ENCODE measurements around the gene LACRT. TPM values are rescaled to one million over a fixed set of nuclear protein-coding genes. Genes with fewer than 3 reads are reported as not detected.

LACRT gene, protein sequence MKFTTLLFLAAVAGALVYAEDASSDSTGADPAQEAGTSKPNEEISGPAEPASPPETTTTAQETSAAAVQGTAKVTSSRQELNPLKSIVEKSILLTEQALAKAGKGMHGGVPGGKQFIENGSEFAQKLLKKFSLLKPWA
- not detected for total RNA-seq

DNA sequence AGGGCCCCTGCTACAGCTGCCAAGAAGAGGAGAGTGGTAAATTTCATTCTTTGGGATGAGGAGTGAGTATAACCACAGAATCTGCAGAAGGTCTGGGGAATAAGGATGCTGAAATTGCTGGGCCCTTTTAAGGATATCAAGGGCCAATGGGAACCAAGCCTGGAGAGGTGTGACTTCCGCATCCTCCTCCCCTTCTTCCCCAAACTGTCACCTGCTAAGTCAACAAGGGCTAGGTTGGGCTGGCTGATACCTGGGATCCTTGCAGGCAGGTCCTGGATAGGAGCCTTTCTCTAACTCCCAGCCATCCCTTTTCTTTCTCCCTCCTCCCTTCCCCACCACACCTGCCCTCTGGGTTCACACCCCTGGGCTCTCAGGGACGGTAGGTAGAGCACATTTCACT, at the start of gene LACRT:
Gene LACRT (minus strand): TSS at position 101 of the 400 bp plus-strand sequence. CDS start 54 bp downstream, at position 47.
- no peaks in the 10 kb centered on the region for H3K9me3 ChIP-seq
- no peak within 1 kb of the TSS for H3K4me3 ChIP-seq
- ATAC-seq (ENCODE audit: insufficient number of reproducible peaks, low FRiP score, low read depth) = no peak
- no peaks in the 10 kb centered on the region for H3K36me3 ChIP-seq
- no peak for DNase-seq (ENCODE audit: low spot score)
- H3K27me3 ChIP-seq (replicated peaks; ENCODE audit: insufficient read depth) = no peaks in the 10 kb centered on the region
- H3K4me1 ChIP-seq (ENCODE audit: control insufficient read depth in 1 of 2, low read depth in 2 of 2) = no peaks in the 10 kb centered on the region
- TF ChIP-seq, protein P1, sequence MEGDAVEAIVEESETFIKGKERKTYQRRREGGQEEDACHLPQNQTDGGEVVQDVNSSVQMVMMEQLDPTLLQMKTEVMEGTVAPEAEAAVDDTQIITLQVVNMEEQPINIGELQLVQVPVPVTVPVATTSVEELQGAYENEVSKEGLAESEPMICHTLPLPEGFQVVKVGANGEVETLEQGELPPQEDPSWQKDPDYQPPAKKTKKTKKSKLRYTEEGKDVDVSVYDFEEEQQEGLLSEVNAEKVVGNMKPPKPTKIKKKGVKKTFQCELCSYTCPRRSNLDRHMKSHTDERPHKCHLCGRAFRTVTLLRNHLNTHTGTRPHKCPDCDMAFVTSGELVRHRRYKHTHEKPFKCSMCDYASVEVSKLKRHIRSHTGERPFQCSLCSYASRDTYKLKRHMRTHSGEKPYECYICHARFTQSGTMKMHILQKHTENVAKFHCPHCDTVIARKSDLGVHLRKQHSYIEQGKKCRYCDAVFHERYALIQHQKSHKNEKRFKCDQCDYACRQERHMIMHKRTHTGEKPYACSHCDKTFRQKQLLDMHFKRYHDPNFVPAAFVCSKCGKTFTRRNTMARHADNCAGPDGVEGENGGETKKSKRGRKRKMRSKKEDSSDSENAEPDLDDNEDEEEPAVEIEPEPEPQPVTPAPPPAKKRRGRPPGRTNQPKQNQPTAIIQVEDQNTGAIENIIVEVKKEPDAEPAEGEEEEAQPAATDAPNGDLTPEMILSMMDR (IDR thresholded peaks at IDR 0.05) = no peak
- H3K27ac ChIP-seq = no peak within 1 kb of the TSS

DNA sequence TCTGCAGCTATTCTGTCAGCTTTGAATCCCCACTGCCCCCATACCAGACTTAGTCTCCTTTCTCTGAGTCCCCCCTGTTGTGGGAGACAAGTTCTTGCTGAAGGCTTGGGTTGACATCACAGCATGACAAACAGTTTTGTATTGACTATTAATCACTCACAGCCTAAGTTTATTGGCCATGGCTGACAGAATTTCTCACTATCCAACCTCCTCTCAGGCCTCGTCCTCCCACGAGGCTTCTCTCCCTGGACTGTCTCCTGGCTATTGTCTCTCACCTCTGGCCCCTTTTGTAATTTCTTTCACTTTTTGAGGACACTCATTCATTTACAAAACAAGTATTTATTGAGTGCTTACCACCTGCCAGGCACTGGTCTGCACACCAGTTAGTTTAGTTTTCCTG, 48.7 kb upstream of the LACRT start:
- no peak for DNase-seq (ENCODE audit: low spot score)

DNA sequence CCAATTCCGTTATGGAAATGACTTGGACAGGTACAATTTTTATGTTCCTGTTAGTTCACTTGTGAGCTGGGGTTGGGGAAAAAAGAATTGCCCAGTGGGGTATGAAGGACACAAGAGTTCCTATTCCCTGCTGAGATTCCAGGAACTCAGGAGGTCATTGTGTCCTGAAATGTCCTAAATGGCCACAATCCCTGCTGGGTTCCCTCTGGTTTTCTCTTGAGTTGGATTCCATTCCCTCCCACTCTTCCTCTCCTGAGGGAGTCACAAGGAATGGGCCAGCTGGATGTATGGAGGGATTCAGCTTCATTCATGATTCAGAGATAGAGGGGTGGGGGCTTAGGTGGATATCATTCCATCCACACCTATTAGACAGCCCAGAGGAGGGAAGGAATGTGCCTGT, 48.0 kb upstream of the LACRT start:
- H3K36me3 ChIP-seq = no peaks in the 10 kb centered on the region
- no peaks in the 10 kb centered on the region for H3K9me3 ChIP-seq
- no peaks in the 10 kb centered on the region for H3K27me3 ChIP-seq (replicated peaks; ENCODE audit: insufficient read depth)
- H3K4me3 ChIP-seq = no peak overlapping the region
- no peaks in the 10 kb centered on the region for H3K4me1 ChIP-seq (ENCODE audit: control insufficient read depth in 1 of 2, low read depth in 2 of 2)
- no peak overlapping the region for H3K27ac ChIP-seq
- TF ChIP-seq, protein P1 (IDR thresholded peaks at IDR 0.05) = no peak
- DNase-seq (ENCODE audit: low spot score) (no peak), ATAC-seq (ENCODE audit: insufficient number of reproducible peaks, low FRiP score, low read depth) (no peak)

More for the DNA sequence above, 48.7 kb upstream of the LACRT start:
- no peak for ATAC-seq (ENCODE audit: insufficient number of reproducible peaks, low FRiP score, low read depth)
- Histone ChIP-seq H3K4me1 (ENCODE audit: control insufficient read depth in 1 of 2, low read depth in 2 of 2) (no peaks in the 10 kb centered on the region), H3K4me3 (no peak overlapping the region), H3K36me3 (no peaks in the 10 kb centered on the region), H3K27me3 (replicated peaks; ENCODE audit: insufficient read depth) (no peaks in the 10 kb centered on the region), H3K27ac (no peak overlapping the region), H3K9me3 (no peaks in the 10 kb centered on the region)
- TF ChIP-seq, protein P1 (IDR thresholded peaks at IDR 0.05) = no peak

DNA sequence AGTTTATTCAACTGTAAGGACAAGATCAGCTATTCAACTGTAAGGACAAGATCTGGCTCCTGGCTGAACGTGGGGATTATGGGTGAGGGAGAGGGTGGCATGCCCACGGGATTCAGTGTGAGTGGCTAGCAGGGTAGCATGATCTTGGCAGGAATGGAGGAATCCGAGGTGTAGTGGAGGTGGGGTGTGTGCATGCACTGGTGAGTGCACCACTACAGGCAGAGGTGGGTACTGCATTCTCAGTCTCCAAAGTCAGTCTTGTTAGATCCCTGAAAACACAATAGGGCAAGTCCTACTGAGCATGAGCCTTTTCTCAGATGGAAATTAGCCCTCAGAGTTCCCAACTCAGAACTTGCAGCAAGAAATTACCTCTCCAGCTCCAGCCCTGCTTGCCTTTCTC, 45.7 kb upstream of the LACRT start:
- no peak overlapping the region for H3K27ac ChIP-seq
- H3K9me3 ChIP-seq = no peaks in the 10 kb centered on the region
- H3K36me3 ChIP-seq = no peaks in the 10 kb centered on the region
- no peak overlapping the region for H3K4me3 ChIP-seq
- DNase-seq (ENCODE audit: low spot score) (no peak), ATAC-seq (ENCODE audit: insufficient number of reproducible peaks, low FRiP score, low read depth) (no peak)
- TF ChIP-seq, protein P1 (IDR thresholded peaks at IDR 0.05) = peak; percentile 26
- H3K27me3 ChIP-seq (replicated peaks; ENCODE audit: insufficient read depth) = no peaks in the 10 kb centered on the region
- H3K4me1 ChIP-seq (ENCODE audit: control insufficient read depth in 1 of 2, low read depth in 2 of 2) = no peaks in the 10 kb centered on the region

DNA sequence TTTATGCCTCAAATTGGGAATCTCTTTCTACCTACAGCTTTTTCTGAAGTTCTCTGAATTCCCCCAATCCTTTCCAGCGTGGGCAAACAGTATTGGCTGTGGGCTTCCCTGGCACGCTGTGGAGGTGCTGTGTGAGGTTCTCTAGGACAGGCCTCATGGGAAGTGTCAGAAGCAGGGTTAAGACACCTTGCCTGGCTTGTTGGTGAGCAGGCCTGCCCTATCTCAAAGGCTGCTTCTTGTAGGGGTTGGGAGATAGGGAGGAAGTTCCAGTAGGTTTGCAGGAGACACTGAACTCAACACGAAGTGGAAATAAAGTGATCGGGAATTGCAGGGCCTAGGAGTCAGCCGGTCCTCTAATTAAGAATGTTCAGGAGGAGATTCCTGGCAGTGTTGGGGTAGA, 43.4 kb upstream of the LACRT start:
- Histone ChIP-seq H3K4me1 (ENCODE audit: control insufficient read depth in 1 of 2, low read depth in 2 of 2) (no peaks in the 10 kb centered on the region), H3K36me3 (no peaks in the 10 kb centered on the region), H3K27me3 (replicated peaks; ENCODE audit: insufficient read depth) (no peaks in the 10 kb centered on the region), H3K9me3 (no peaks in the 10 kb centered on the region), H3K27ac (no peak overlapping the region), H3K4me3 (no peak overlapping the region)
- no peak for DNase-seq (ENCODE audit: low spot score)
- ATAC-seq (ENCODE audit: insufficient number of reproducible peaks, low FRiP score, low read depth) = no peak
- TF ChIP-seq, protein P1 (IDR thresholded peaks at IDR 0.05) = no peak

Data from thoracic aorta (tissue), 2 donors.